Gastroesophageal sphincter (tissue), 3 donors: ENCODE data around the gene SIRPA.

Experiments used
- EP300 ChIP-seq: sonication (generic); formaldehyde crosslinking; IDR thresholded peaks from one replicate; pipeline ENCODE4 v1.6.1; 2017; ENCODE audit warnings: antibody characterized with exemption, mild to moderate bottlenecking
- POLR2A ChIP-seq, 2 donors: fragments of 450-650 bp; IDR thresholded peaks; one replicate each; pipeline ENCODE4 v1.6.1; 2017; ENCODE audit warnings: antibody characterized with exemption in 2 of 2, mild to moderate bottlenecking in 2 of 2, moderate library complexity in 1 of 2
- POLR2AphosphoS5 ChIP-seq: sonication (generic); formaldehyde crosslinking; IDR thresholded peaks from one replicate; pipeline ENCODE4 v1.6.1; 2017; ENCODE audit warnings: antibody characterized with exemption
- TF ChIP-seq, protein P1 (sequence below), 4 experiments: fragments of 200-600 bp in 2 of 4; fragments of 450-650 bp in 2 of 4; sonication (generic) in 1 of 4; IDR thresholded peaks; one replicate each; pipeline ENCODE4 v1.5.1; 2017 to 2019; ENCODE audit warnings: antibody characterized with exemption in 4 of 4, mild to moderate bottlenecking in 2 of 4, moderate library complexity in 2 of 4

DNA sequence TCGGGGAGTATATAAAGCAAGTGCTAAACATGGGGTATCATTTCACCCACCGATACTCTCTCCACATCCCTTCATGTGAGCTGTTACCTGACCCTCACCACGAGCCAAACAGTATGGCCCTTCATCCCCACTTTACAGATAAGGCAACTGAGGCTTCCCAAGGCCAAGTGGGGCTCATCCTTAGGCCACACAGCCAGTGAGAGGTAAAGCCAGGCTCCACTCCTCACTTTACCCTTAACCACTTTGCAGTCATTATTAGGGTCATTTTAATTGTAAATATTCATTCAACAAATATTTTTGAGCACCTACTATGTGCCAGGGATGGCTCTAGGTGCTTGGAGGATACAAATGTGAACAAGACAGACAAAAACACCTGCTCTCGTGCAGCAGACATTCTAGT lies 7.0 kb downstream of the SIRPA start:
- no peak for TF ChIP-seq EP300
- TF ChIP-seq, protein P1, sequence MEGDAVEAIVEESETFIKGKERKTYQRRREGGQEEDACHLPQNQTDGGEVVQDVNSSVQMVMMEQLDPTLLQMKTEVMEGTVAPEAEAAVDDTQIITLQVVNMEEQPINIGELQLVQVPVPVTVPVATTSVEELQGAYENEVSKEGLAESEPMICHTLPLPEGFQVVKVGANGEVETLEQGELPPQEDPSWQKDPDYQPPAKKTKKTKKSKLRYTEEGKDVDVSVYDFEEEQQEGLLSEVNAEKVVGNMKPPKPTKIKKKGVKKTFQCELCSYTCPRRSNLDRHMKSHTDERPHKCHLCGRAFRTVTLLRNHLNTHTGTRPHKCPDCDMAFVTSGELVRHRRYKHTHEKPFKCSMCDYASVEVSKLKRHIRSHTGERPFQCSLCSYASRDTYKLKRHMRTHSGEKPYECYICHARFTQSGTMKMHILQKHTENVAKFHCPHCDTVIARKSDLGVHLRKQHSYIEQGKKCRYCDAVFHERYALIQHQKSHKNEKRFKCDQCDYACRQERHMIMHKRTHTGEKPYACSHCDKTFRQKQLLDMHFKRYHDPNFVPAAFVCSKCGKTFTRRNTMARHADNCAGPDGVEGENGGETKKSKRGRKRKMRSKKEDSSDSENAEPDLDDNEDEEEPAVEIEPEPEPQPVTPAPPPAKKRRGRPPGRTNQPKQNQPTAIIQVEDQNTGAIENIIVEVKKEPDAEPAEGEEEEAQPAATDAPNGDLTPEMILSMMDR (IDR thresholded peaks at IDR 0.05), result no peak
- TF ChIP-seq POLR2A (IDR thresholded peaks at IDR 0.05), result no peak
- TF ChIP-seq POLR2AphosphoS5, result no peak
